Endometrial microvascular endothelial cells (primary cell): Measurements from ENCODE around the gene MTARC1. TPM values are rescaled to one million over a fixed set of nuclear protein-coding genes. Genes with fewer than 3 reads are reported as not detected.

Experiments
- in situ Hi-C: cut with HindIII; loops from 2 replicates; pipeline ENCODE4 v1.10.0; 2017; ENCODE audit warnings: low sequenced_read_pairs, low pct_unique_long_range_greater_than_20kb; ENCODE audit errors: inconsistent ontology term
- total RNA-seq: library from RNA; depleted of rRNA; stranded (reverse); fragments of >200 nt; gene quantifications from one replicate; pipeline ENCODE4 v1.2.3, GENCODE V29; 2015; ENCODE audit errors: inconsistent ontology term

MTARC1 gene
- total RNA-seq, 1 donor from 2014 or later, result 1.6 TPM

DNA sequence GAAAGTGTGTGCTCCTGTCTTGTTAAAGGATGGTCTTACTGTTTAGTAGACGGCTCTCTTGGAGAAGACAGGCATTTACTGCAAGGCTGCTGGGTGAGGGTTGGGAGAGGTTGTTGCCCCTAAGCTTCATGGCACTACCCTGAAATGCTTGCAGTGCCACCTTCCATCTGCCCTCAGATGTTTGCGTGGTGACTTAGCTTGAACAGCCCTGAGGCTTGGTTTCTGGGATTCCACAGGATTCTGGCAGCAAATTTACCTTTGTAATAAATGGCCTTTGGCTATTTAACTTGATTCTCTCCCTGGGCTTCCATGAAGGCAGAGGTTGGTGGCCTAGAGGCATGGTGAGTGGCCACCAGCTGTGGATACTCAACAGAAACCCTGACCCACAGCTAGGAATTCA, 11.6 kb downstream of the MTARC1 start:
- in situ Hi-C loops, result no loop called here

DNA sequence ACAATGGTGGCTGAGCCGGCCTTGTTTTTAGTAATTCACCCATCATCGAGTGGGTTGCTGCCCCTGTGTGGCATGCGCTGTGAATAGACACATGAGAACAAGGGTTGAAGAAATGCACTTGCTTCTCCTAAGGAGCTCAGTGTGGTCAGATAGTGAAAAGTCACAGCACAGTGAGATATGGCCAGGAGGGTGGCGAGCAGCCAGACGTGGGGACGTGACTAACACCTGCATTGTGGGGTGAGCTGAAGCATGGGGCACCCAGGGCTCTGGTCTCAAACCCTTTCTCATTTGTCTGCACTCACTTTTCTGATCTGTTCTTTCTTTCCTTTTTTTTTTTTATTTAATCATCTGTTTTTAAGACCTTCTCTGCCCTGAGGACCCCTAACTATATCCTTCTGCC, 13.5 kb downstream of the MTARC1 start:
- in situ Hi-C loops, result no loop called here

DNA sequence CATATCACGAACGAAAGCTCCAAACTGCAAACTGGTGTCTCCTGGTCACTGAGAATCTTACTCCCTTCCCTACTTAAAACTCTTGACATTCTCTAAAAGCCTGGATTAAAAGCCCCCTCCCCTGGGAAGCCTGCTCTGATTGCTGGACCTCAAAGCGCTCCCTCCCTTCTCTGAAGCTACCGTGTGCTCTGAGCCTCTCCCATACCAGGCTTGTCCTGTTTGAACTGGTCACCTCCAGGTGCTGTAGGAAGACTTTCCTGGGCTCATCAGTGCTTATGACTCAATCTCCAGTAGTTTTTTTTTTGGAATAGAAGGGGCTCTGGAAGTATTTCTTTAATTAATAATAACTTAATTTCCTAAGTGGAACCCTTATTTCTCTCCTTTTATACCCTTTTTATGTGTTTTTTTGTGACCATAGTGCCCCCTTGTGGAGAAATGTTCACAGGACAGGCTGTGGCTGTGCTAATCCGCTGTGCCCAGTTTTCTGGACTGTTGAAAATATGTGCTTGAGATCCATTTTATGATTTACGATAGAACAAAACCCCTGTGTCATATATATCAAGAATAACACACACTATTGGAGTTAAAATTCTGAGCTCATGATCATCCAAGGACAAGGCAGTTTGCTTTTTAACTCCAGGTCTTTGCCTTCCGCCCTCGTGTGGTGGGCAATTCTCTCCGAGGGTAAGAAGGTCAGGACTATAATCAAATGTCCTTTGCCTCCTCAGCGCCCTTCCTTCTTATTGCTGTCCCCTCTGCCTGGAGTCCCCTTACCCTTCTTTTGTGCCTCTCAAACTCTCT, 16.9 kb downstream of the MTARC1 start:
- in situ Hi-C loops, result no loop called here

DNA sequence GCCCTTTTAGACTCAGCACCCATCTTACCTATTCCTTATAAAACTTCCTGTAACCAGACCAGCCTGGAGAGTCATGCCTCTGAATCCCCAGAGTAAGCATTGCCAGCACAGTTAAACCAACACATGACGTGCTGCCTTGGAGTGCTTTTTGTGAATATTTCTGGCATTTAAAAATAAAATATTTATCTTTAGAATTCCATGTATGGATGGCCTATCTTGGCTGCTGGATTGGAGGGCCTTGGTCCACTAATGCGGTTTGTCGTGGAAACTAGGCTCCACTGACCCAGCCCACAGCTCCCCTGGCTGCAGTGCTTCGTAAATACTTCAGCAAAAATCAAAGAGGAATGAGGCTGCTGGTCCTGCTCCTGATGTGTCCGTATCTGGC, 17.5 kb downstream of the MTARC1 start:
- in situ Hi-C loops, result no loop called here

DNA sequence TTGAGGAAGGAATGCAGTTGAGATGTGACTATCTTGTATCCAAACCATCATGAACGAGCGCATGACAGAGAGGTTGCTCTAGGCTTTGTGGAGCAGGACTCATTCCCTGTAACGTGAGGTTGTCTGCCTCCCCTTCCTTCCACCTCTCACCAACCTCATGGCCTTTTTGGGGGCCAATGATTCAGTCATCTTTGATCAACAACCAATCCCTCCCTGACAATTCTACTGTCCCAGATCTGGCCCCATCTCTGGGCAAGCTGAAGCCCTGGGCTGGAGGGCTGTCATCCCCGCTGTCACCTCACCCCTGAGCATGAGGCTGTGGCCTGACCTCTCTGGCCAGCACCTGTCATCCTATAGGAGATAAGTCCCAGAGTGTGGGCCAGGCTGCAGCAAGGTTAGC, 19.7 kb downstream of the MTARC1 start:
- in situ Hi-C loops, result no loop called here

DNA sequence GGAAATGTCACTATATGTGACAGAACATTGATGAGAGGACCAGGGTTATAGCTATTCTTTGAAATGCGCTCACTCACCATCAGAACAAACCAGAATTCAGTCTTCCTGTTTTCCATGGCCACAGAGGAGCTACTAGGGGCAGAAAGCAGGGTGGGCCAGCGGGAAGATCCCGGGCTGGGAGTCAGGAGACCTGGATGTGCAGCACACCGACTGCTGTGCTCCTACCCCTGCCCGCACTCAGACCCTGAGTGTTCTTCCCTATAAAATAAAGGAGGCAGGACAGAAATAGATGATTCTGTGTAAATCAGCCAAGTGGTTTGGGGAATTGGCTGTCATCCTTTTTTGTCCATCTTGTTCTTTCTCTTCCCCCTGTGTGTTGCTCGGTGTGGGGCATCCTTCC, 21.0 kb downstream of the MTARC1 start:
- in situ Hi-C loops, result no loop called here

DNA sequence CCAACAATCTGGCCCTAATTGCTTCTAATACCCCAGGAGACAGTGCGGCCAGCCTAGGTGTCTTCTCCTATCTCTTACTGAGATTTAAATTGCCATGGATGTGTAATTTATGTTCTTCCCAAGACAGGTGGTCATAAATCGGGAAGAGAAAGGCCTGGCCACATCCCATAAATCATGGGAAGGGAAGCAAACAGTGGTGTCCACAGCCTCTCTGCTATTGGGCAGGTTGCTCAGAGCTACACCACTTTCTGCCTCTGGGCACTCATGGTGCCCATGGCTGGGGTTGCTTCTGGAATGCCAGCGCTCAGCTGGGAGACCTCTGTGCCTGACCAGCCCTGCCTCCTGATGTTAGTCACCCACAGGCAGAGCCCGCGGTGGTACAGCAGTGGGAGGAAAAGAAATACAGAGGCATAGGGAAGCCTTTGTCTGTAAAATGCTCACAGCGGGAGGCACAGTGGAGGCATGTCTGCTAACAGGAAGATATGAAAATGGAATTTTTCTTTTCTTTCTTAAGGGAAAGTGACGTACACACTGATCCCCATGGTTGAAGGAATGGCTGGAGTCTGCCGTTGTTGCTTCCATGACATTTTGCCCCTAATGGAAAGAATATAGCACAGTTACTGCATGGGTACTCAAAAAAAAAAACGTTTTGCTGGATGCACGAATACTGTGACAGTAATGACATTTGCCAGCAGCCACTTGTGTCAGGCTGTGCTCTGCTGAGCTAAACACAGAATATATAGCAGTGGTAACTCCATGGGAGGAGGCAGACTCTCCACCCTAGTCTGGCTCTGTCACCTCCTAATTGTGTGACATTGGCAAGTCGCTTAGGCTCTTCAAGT, 21.9 kb downstream of the MTARC1 start:
- in situ Hi-C loops, result no loop called here

DNA sequence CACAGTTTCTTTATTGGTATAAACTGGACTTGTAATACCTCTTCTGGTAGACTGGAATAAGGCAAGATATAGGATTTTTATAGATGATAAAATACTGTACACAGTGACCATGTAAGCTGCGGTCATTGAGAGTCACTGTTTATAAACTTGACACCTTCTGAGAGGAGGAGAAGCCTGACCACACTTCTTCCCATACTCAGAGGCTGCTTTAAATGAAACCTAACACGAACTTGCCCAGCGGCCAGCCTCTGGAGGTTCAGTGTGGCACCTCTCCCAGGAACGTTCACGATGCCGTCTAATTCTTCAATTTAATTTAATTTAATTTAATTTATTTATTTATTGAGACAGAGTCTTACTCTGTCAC, 22.5 kb downstream of the MTARC1 start:
- in situ Hi-C loops, result no loop called here

DNA sequence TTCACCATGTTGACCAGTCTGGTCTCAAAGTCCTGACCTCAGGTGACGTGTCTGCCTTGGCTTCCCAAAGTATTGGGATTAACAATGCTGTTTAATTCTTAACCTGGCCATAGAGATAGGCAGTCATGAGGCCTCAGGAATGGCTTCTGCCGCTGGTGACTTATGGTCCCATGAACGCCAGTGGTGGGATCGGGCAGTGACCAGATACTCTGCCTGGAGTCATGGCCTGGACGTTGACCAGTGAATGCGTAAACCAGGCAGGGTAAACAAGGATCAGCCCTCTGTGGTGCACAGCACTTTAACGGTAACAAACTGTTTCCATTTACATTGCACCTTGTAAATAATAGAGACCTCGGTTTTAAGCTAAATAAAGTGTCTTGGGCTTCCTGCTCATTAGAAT, 23.0 kb downstream of the MTARC1 start:
- in situ Hi-C loops, result no loop called here

DNA sequence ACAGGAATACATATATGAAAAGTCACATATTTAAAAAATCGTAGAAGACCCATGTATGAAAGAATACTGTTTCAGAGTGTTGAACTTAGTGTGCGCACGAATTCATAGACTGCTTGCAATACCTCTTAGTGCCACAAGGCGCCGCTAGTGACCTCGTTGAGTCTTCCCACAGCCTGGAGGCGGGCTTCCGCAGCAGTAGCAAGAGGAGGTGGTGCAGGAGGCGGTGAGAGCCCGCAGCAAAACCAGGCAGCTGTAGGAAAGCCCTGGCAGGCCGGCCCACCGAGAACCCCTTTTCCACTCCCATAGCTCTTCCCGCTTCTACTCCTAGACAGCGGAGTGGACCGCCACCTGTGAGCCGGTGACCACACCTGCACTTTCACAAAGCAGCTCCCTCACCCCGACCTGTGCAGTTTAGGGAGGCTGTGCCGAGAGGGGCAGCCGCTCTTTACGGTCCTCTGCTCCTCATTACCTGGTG, 23.5 kb downstream of the MTARC1 start:
- in situ Hi-C loops, result no loop called here

DNA sequence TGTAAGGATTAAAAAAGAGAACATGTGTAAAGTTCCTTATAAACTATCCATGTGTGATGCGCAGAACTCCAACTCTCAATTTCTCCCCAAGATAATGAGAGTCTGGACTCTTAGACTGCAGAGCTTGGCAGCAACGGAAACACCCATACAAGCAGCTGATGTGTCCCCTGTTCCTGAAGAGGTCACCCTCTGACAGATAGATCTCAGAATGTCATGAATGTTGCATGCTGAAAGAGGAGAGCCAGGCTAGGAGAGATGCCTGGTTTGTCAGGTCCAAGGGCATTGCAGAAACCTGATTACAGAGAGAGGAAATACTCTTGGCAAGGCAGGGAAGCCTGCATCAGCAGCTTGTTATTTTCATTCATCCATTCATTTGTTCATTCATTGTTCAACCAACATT, 24.2 kb downstream of the MTARC1 start:
- in situ Hi-C loops, result no loop called here

DNA sequence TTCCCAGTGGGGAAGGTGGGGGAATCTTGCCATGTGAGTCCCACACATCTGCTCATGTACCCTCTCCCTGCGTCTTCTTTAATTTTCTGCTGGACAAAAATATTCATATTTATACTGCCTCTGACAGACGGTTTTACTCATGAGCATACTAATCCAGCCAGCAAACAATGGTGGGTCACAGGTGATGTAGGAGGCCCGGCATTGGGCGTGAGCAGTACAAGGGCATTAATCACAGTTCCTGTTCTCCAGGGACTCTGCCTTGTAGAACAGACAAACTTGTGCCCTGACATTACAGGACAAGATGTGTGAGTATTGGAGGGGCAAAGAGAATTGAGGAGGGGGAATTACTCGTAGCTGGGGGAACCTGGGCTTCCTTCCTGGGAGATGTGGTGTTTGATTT, 25.0 kb downstream of the MTARC1 start:
- in situ Hi-C loops, result no loop called here

DNA sequence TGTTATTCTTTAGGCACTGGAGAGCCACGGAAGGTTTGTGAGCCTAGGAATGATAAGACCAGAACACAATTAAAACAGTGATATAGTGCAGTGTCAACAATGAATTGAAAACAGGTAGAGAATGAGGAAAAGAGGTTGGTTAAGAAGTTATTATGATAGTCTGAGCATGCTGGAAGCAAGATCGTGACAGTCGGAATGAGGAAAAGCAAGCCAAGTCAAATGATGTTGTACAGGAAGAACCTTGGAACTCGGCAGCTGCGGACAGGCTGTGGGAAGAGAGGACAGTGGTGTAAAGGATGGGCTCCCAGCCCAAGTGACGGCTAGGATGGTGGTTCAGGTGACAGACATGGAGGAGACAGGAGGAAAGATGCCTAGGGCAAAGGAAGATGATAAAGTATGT, 25.6 kb downstream of the MTARC1 start:
- in situ Hi-C loops, result no loop called here

DNA sequence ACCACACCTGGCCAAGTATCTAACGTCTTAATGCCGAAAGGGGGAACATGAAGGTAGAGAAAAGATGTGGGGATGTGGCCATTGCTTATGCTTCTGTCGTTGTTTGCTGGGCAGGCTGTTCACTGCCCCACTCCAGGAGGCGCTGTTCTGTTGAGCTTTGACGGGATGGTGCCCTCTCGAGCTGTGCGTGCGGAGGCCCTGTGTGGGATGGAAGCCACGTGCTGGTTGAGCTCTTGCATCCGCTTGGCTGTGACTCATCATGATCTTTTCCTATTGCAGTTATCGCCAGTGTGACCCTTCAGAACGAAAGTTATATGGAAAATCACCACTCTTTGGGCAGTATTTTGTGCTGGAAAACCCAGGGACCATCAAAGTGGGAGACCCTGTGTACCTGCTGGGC, 26.3 kb downstream of the MTARC1 start:
- in situ Hi-C loops, result no loop called here

DNA sequence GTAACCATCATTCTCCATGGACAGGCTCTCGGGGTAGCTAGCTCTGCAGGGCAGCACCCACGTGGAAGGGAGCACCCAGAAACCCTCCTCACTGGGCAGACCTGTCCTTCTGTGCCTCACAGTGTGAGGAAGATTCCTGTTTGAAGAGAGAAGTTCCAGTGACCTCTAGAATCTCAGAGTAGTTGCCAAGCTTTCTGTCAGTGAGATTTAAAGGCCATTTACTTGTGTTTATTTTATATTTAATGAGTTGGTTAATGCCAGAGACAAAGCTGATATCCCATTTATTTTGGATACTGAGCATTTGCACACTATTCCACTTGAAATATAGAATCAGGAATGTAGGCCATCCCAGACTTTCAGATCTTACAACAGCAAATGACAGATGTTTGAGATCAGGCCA, 28.7 kb downstream of the MTARC1 start:
- in situ Hi-C loops, result no loop called here

DNA sequence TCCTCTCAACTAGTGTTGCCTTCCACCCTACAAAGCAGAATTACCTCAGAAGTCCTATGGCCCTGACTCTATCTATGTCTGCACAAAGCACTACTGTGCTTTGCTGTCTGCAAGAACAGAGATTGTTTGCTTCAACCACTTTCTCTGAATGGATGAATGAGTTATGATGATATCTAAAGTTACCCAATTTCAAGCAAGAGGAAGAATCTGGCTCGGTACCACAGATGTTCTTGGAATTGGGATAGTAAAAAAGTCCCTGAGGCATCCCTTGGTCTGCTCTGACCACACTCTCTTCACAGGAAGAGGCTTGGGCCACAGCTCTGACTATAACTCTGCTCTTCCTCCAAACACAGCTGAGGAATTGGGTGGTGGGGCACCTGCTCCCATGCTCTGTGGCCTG, 31.2 kb downstream of the MTARC1 start:
- in situ Hi-C loops, result no loop called here

DNA sequence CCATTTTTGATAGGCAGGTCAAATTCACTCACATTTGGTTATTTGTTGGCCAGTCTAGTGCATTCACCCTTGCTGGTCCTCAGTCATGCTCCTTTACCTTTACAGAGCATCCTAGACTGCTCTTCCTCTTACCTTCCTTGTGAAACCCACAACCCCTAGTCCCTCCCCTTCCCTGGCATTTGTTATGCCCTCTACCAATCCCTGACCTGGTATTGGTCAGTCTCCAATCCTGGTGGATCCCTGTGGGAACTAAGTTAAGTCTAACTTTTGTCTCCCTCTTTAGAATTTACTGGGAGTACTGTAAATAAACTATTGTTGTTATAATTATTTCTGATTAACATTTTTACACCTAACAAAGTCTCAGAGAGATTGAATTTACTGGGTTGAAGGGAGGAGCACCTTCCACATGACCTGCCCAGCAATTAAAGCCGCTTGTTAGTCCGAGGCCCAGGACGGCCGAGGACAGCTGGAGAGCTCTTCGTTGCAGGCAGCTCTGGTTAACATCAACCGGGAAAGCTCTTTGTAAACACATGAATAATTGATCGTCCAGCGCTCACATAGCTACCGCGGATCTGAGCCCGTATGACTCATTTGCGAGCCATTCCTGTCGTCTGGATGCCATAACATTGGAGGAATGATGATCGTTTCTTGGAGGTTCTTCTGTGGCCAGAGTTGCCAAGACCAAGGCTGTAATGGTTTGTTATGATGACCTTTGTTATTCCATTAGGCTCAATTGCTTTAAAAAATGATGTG, 31.9 kb downstream of the MTARC1 start:
- in situ Hi-C loops, result no loop called here

DNA sequence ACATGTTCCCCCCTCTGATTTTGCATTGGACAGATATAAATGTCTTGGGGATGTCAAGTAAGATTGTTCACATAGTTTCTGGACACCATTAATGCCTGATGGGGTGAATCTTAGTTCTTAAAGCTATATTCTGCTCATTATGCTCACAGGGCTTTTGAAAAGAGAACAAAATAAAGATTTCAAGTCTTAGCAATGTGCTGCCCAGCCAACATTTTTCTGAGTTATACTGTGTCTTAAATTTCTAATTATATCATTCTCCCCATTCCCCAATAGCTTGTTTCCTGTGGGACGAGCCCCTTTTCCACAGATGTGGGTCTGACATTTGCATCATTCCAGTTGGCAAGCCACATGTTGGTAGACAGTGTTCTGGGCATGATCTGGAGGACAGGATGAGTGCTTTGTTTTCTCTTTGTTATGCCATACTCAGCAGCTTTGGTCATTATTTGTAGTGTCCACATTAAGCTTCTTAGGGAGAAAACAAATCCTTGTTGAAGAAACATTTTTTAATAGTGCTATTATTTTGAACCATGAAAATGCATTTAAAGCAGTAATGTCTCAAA, 32.8 kb downstream of the MTARC1 start:
- in situ Hi-C loops, result no loop called here
